SU-DHL-6 (cell line): ENCODE data around the gene GLS.

Experiments
- H2AFZ ChIP-seq: fragments of 200-600 bp; sonication (generic); 2 replicates; pipeline ENCODE4 v1.6.1; 2014; ENCODE audit warnings: low read depth, mild to moderate bottlenecking, moderate library complexity, mixed read lengths, antibody characterized with exemption, low read length; ENCODE audit not compliant: severe bottlenecking
- H3F3A ChIP-seq: fragments of 200-600 bp; shearing (Covaris generic); 2 replicates; pipeline ENCODE4 v1.6.0; 2016; ENCODE audit warnings: antibody characterized with exemption, mild to moderate bottlenecking; ENCODE audit not compliant: insufficient read depth
- H3K27ac ChIP-seq: fragments of 200-600 bp; sonication (generic); 2 replicates; pipeline ENCODE4 v1.5.1; 2016; ENCODE audit warnings: low read depth, mild to moderate bottlenecking, low read length, moderate library complexity, mixed read lengths
- H3K27me3 ChIP-seq: fragments of 200-600 bp; sonication (generic), shearing (Covaris generic); 2 replicates; pipeline ENCODE4 v1.6.0; 2014; ENCODE audit warnings: mild to moderate bottlenecking, low read length
- H3K36me3 ChIP-seq: fragments of 200-600 bp; sonication (generic); 2 replicates; pipeline ENCODE4 v1.6.1; 2014; ENCODE audit warnings: mild to moderate bottlenecking, low read length, mixed read lengths
- H3K4me2 ChIP-seq: fragments of 300-600, 200-600 bp; shearing (Covaris generic), sonication (generic); 2 replicates; pipeline ENCODE4 v1.6.0; 2014; ENCODE audit warnings: low read length, low read depth, mild to moderate bottlenecking; ENCODE audit not compliant: poor library complexity, severe bottlenecking
- H3K4me3 ChIP-seq: fragments of 200-600 bp; sonication (generic); 2 replicates; pipeline ENCODE4 v1.5.1; 2014; ENCODE audit warnings: antibody characterized with exemption, low read length, mild to moderate bottlenecking, mixed read lengths; ENCODE audit not compliant: insufficient read depth, poor library complexity, severe bottlenecking
- H3K79me2 ChIP-seq: fragments of 200-600 bp; sonication (generic); 2 replicates; pipeline ENCODE4 v1.6.1; 2014; ENCODE audit warnings: mild to moderate bottlenecking, low read length, moderate library complexity; ENCODE audit not compliant: insufficient read depth
- H3K9ac ChIP-seq: fragments of 200-600 bp; sonication (generic); 2 replicates; pipeline ENCODE4 v1.7.0; 2014; ENCODE audit warnings: mild to moderate bottlenecking, low read length
- H3K9me2 ChIP-seq: fragments of 200-600 bp; sonication (generic); replicated peaks from 2 replicates; pipeline ENCODE4 v1.6.1; 2014; ENCODE audit warnings: low read length; ENCODE audit not compliant: insufficient read depth
- H3K9me3 ChIP-seq: fragments of 200-600 bp; sonication (generic); 2 replicates; pipeline ENCODE4 v1.6.1; 2014; ENCODE audit warnings: low read length, mixed read lengths; ENCODE audit not compliant: insufficient read depth
- H4K20me1 ChIP-seq: fragments of 200-600 bp; sonication (generic); 2 replicates; pipeline ENCODE4 v1.6.1; 2014; ENCODE audit warnings: low read depth, mild to moderate bottlenecking, antibody characterized with exemption, low read length, moderate library complexity, mixed read lengths
- EZH2phosphoT487 ChIP-seq: fragments of 200-600 bp; sonication (generic), shearing (Covaris generic); conservative IDR thresholded peaks from 2 replicates; pipeline ENCODE4 v1.6.1; 2018; ENCODE audit warnings: mild to moderate bottlenecking, antibody characterized with exemption, low read length, moderate library complexity, mixed read lengths
- TF ChIP-seq, protein P1 (sequence below): fragments of 200-600 bp; sonication (generic); IDR thresholded peaks from one replicate; pipeline ENCODE4 v1.5.1; 2017; ENCODE audit warnings: antibody characterized with exemption, mild to moderate bottlenecking, low read length, moderate library complexity; ENCODE audit not compliant: insufficient read depth, poor library complexity, severe bottlenecking

Gene GLS

GRCh38 chr2:190973262-190973661 lies 92.6 kb downstream of the GLS start:
- TF ChIP-seq EZH2phosphoT487 = no peak
- TF ChIP-seq, protein P1, sequence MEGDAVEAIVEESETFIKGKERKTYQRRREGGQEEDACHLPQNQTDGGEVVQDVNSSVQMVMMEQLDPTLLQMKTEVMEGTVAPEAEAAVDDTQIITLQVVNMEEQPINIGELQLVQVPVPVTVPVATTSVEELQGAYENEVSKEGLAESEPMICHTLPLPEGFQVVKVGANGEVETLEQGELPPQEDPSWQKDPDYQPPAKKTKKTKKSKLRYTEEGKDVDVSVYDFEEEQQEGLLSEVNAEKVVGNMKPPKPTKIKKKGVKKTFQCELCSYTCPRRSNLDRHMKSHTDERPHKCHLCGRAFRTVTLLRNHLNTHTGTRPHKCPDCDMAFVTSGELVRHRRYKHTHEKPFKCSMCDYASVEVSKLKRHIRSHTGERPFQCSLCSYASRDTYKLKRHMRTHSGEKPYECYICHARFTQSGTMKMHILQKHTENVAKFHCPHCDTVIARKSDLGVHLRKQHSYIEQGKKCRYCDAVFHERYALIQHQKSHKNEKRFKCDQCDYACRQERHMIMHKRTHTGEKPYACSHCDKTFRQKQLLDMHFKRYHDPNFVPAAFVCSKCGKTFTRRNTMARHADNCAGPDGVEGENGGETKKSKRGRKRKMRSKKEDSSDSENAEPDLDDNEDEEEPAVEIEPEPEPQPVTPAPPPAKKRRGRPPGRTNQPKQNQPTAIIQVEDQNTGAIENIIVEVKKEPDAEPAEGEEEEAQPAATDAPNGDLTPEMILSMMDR = no peak
- no peak overlapping the region for H3K27ac ChIP-seq
- no peaks in the 10 kb centered on the region for H3F3A ChIP-seq
- no peaks in the 10 kb centered on the region for H3K9me3 ChIP-seq
- peaks cover 40% of the 10 kb centered on the region for H3K36me3 ChIP-seq
- H3K4me2 ChIP-seq = no peak overlapping the region
- no peak overlapping the region for H2AFZ ChIP-seq
- H3K79me2 ChIP-seq = no peaks in the 10 kb centered on the region
- H3K9ac ChIP-seq = no peak overlapping the region
- H3K4me3 ChIP-seq = no peak overlapping the region
- H3K9me2 ChIP-seq = no peaks in the 10 kb centered on the region
- H3K27me3 ChIP-seq = no peaks in the 10 kb centered on the region
- H4K20me1 ChIP-seq = no peaks in the 10 kb centered on the region

DNA sequence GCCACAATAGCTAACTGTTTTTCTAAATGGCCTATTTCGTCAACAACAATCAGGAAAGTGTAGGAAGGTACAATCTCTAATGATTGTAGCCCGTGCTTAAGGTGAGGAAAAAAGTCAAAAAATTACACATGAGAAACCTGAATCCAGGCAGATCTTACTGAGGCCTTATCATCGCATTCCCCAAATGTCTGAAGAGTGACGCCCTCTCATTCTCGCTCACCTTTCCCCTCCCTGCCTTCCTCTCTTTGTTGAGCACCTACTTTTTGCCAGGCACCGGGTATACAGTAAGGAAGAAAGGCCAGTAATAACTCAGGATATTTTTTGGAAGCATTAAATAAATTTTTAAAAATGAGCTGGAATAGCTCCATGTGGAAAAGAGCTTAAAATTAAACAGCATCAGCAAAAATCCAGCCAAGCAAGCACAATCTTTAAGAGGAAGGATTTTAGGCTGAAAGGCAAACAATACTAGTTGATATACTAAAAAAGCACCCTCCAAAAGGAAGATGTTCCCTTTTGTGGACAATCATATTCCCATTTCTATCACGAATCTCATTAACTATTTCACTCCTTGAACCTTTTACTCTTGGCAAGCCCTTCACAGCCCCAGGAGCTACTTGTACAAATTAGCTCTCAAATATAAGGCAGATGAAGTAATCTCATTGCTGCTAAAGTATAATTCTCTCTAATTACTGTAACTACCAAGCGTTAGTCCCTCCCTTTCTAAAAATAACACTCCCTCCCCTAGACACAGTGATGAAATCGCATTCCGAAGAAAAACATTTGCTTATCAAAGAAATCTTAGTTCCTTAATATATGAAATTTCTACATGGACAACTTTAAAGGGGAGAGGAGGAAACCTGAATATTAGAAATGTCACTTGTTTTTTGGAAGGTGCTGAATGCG lies 93.4 kb downstream of the GLS start:
- no peak overlapping the region for H3K4me3 ChIP-seq
- H3K9me3 ChIP-seq = no peaks in the 10 kb centered on the region
- no peaks in the 10 kb centered on the region for H3K79me2 ChIP-seq
- H3K27ac ChIP-seq = no peak overlapping the region
- TF ChIP-seq EZH2phosphoT487 = no peak
- TF ChIP-seq, protein P1 = no peak
- H3K4me2 ChIP-seq = no peak overlapping the region
- H4K20me1 ChIP-seq = no peaks in the 10 kb centered on the region
- H2AFZ ChIP-seq = no peak overlapping the region
- H3K27me3 ChIP-seq = no peaks in the 10 kb centered on the region
- no peaks in the 10 kb centered on the region for H3K9me2 ChIP-seq
- H3F3A ChIP-seq = no peaks in the 10 kb centered on the region
- peaks cover 42% of the 10 kb centered on the region for H3K36me3 ChIP-seq
- H3K9ac ChIP-seq = no peak overlapping the region

DNA sequence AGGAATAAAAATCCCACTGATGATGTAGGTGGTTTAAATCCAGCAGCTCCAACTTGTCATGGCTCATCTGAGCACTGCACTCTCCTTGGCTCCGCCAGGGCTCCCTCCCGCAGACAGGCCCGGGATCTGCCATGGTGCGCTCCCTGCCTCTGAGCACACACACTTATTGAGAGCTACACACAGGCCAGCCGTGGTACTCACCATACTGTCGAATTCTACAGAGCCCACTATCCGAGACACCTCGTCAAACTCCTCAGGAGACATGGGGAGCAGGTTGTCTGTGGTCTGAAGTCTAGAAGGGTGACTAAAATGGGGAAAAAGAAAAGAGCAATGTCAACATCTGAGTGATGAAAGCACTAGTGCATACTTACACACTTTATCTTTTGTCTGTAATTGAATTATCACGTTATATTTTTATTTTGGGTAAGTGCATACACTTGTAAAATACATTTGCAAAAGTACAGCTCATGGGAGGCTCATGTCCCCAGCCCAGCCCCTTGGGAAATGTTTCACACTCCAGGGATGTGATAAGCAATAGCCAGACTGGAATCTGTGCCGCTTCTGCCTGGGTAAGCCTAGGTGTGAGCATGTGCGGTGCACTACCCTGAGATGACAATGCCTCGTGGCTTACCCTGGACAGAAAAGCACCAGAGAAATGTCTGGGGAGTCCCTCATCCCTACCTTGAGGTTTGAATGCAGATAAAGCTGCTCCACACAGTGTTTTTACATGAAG lies 94.2 kb downstream of the GLS start:
- Histone ChIP-seq H3F3A (no peaks in the 10 kb centered on the region), H3K27ac (no peak overlapping the region), H3K4me3 (no peak overlapping the region), H3K9ac (no peak overlapping the region), H3K36me3 (peaks cover 42% of the 10 kb centered on the region), H2AFZ (no peak overlapping the region), H3K79me2 (no peaks in the 10 kb centered on the region), H3K9me2 (no peaks in the 10 kb centered on the region), H3K9me3 (no peaks in the 10 kb centered on the region), H3K27me3 (no peaks in the 10 kb centered on the region), H3K4me2 (no peak overlapping the region), H4K20me1 (no peaks in the 10 kb centered on the region)
- TF ChIP-seq, protein P1 = no peak
- TF ChIP-seq EZH2phosphoT487 = no peak
